GM12865 (cell line): ENCODE data around the gene ALX4.

Source experiments
- DNase-seq: peaks from one replicate; pipeline ENCODE4 v3.0.0; 2010; ENCODE audit warnings: low read depth
- H3K4me3 ChIP-seq: 2 replicates; pipeline ENCODE4 v1.5.1; 2011; ENCODE audit warnings: mild to moderate bottlenecking, low read depth, low read length, control low read depth
- TF ChIP-seq, protein P1 (sequence below): IDR thresholded peaks from 2 replicates; pipeline ENCODE4 v1.5.1; 2011; ENCODE audit warnings: low read length, control low read depth, low read depth, inconsistent platforms; ENCODE audit not compliant: insufficient read depth; ENCODE audit errors: missing control alignments

ALX4 gene

GRCh38 chr11:44212128-44212527 lies 97.8 kb downstream of the ALX4 start:
- no peak for DNase-seq
- H3K4me3 ChIP-seq = no peak overlapping the region
- TF ChIP-seq, protein P1, sequence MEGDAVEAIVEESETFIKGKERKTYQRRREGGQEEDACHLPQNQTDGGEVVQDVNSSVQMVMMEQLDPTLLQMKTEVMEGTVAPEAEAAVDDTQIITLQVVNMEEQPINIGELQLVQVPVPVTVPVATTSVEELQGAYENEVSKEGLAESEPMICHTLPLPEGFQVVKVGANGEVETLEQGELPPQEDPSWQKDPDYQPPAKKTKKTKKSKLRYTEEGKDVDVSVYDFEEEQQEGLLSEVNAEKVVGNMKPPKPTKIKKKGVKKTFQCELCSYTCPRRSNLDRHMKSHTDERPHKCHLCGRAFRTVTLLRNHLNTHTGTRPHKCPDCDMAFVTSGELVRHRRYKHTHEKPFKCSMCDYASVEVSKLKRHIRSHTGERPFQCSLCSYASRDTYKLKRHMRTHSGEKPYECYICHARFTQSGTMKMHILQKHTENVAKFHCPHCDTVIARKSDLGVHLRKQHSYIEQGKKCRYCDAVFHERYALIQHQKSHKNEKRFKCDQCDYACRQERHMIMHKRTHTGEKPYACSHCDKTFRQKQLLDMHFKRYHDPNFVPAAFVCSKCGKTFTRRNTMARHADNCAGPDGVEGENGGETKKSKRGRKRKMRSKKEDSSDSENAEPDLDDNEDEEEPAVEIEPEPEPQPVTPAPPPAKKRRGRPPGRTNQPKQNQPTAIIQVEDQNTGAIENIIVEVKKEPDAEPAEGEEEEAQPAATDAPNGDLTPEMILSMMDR = no peak
